Epithelial cell of proximal tubule (primary cell): Measurements from ENCODE around the gene ASAP2. TPM values are rescaled to one million over a fixed set of nuclear protein-coding genes. Genes with fewer than 3 reads are reported as not detected.

Experiments
- DNase-seq: peaks from one replicate; pipeline ENCODE4 v3.0.0-alpha.2; 2011; ENCODE audit warnings: low read depth
- H3K4me3 ChIP-seq: 2 replicates; pipeline ENCODE4 v1.5.1; 2011; ENCODE audit warnings: low read depth, mild to moderate bottlenecking, low read length
- total RNA-seq: library from RNA; depleted of rRNA; stranded (reverse); fragments of >200 nt; gene quantifications from 2 replicates; pipeline ENCODE4 v1.2.3, GENCODE V29; 2015
- TF ChIP-seq, protein P1 (sequence below): conservative IDR thresholded peaks from 2 replicates; pipeline ENCODE4 v1.5.1; 2012; ENCODE audit warnings: low read depth, mild to moderate bottlenecking, low read length

The ASAP2 gene
- total RNA-seq, 1 donor from 2014 or later, result 33.0 TPM

DNA sequence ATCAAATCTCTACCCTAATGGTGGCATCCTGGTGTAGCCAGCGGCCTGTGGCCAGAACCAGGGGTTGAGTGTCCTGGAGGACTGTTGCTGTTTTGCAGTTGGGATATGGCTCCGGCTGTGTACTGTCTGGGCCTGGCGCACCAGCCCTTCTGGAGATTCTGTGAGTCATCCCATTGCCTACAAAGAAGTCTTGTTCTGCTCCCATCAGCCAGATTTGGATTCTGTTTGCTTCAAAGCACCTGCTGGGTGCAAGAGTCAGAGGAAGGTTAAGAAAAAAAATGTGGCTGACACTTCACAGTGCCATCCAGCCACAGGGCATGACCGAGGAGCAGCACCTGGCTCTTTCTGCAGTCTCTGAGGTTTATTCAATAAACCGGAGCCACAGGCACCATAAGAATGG, 41.0 kb upstream of the ASAP2 start:
- H3K4me3 ChIP-seq, result no peak overlapping the region
- TF ChIP-seq, protein P1, sequence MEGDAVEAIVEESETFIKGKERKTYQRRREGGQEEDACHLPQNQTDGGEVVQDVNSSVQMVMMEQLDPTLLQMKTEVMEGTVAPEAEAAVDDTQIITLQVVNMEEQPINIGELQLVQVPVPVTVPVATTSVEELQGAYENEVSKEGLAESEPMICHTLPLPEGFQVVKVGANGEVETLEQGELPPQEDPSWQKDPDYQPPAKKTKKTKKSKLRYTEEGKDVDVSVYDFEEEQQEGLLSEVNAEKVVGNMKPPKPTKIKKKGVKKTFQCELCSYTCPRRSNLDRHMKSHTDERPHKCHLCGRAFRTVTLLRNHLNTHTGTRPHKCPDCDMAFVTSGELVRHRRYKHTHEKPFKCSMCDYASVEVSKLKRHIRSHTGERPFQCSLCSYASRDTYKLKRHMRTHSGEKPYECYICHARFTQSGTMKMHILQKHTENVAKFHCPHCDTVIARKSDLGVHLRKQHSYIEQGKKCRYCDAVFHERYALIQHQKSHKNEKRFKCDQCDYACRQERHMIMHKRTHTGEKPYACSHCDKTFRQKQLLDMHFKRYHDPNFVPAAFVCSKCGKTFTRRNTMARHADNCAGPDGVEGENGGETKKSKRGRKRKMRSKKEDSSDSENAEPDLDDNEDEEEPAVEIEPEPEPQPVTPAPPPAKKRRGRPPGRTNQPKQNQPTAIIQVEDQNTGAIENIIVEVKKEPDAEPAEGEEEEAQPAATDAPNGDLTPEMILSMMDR, result no peak
- DNase-seq, result no peak

DNA sequence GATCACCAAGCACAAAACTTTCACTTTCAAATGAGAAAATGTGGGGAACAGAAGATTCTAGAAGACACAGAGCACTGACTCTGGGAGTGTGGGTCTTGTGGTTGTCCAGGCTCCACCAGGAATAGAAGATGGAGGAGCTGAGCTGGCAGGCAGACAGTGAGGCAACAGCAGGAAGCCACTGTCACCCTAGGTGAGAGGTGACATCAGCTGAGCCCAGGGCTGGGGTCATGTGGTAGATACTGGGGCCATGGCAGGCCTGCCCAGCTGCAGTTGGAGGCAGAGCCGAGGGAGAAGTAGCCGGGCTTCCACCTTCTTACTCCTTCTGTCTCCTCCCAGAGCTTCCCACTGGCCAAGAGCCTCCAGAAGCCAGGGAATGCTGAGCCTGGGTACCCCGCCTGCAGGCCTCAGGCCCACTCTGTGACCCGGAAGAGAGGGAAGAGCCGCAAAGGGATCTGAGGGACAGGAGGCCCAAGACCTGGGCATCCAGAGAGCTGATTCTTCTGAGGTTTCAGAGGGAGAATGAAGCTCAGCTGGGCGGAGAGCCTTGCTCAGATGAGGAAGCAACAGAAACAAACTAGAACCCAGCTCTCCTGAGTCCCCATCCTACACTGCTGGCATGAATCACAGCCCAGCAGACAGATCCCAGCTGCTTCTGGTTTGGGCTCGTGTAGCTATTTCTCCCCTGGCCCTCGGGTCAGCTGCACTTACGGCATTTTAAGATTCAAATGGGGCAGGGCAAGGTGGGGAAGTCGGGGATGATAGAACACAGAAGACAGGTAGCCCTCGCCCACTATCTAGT, 39.8 kb upstream of the ASAP2 start:
- no peak overlapping the region for H3K4me3 ChIP-seq
- DNase-seq, result no peak
- TF ChIP-seq, protein P1, result no peak

DNA sequence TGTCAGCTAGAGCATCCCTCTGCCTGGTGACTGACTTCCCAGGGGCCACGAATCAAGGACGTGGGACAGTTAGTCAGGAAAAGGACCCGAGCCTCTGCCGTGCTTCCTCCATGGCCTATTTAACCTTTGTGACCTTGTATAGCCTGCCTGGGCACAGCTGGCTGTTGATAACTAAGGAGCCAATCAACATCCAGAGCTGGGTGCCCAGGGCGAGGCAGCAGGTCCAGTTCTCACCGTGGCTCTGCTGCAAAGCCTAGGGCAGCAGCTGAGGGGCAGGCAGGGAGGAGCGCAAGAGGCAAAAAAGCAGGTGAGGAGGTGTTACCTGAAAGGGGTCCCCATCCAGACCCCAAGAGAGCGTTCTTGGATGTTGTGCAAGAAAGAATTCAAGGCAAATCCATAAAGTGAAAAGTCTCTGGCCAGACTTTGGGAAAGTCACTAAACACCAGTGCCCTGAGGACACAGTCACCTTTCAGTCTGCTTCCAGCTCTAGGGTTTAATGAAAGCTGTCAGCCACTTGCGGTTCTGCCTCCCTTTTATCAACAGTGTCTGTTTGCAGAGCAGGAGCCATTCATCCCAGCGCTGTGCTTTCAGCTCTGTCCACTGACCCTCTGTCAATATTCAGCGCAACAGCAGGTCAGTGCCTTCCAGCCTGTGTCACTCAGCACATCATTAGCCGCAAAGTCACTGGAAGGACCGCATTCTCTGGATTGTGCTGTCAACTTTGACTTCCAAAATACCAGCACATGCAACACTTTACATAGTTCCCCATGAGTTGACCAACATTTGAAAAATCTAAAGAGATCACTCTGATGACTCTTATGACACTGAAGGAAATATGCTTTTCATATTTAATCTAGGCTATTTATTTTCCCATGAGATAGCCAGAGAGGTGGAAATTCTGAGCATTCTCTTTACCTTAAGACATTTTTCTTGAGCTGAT, 38.6 kb upstream of the ASAP2 start:
- no peak overlapping the region for H3K4me3 ChIP-seq
- DNase-seq, result no peak
- TF ChIP-seq, protein P1, result no peak

DNA sequence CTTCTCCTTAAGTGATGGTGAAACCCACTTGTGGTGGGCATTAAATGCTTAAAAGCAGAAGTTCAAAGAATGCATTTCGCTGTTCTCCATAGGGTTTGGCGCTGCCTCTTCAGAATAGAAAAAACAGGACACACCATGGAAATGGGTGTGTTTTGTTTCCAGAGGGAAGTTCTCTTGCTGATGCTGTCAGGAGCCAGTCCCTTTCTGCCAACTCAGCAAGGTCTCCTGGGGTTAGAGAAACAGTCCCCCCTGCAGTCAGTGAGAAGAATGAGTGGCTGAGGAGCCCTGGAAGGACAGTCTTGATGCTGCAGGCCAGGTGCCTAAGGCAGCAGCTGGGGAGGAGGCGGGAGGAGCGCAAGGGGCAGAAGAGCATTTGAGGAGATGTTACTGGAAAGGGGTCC, 37.8 kb upstream of the ASAP2 start:
- TF ChIP-seq, protein P1, result no peak
- DNase-seq, result no peak
- no peak overlapping the region for H3K4me3 ChIP-seq

DNA sequence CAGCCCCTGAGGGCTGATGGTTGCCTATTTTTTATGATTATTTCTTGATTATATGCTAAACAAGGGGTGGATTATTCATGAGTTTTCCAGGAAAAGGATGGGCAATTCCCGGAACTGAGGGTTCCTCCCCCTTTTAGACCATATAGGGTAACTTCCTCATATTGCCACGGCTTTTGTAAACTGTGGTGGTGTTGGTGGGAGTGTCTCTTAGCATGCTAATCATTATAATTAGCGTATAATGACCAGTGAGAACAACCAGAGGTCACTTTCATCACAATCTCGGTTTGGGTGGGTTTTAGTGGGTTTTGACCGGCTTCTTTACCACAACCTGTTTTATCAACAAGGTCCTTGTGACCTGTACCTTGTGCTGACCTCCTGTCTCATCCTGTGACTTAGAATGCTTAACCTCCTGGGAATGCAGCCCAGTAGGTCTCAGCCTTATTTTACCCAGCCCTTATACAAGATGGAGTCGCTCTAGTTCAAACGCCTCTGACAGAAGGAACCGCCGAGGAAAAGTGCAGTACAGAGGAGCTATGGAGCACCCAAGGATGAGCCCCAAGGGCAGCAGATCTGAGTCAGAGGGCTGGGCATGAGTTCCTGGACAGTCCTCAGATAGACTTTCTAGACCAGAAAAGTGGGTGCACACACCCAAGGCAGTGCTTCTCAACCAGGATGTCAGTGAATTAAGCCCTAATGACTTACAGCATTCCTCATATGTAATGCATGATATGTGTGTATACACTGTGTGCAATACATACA, 37.1 kb upstream of the ASAP2 start:
- no peak for DNase-seq

More for the DNA sequence above, 37.1 kb upstream of the ASAP2 start:
- H3K4me3 ChIP-seq, result no peak overlapping the region
- TF ChIP-seq, protein P1, result no peak
